Measurements from ENCODE around the gene PRICKLE3. TPM values are rescaled to one million over a fixed set of nuclear protein-coding genes. Genes with fewer than 3 reads are reported as not detected.
A peak's percentile ranks its signal among the peaks of the same experiment; 100 is the strongest.
"Not testable (repeated sequence)": the region's sequence is repeated elsewhere in the genome, so short reads cannot be mapped to it uniquely, and the experiment has no call there.

The PRICKLE3 gene
- total RNA-seq, 1 donor from 2014 or later = 4.5 TPM

DNA sequence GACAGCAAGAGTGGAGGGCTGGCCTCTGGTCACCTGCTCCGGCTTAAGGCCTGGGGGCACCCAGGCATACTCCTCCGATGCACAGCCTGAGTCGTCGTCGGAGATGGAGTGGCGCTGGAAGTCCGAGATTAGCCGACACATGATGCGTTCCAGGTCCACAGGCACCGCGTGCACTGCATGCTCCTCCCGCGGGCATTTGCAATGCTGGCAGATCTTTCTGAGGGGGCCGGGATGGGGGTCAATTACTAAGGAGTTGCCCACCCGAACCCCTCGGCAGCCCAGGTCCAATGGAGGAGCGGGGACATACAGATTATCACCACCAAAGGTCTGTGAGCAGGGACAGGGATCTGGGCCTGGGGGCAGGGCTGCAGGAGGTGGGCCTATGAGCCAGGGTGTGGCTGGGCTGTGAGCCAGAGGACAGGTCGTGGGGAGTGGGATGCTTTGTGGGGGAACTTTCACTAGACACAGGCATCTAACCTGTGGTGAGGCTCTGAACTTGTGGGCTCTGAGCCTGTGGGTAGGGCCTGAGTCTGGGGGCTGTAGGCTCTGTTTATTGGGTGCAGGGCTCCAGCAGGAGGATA is 2.4 kb downstream of the PRICKLE3 start:
- DNase-seq (ENCODE audit: low spot score) (no peak), ATAC-seq (no peak)

DNA sequence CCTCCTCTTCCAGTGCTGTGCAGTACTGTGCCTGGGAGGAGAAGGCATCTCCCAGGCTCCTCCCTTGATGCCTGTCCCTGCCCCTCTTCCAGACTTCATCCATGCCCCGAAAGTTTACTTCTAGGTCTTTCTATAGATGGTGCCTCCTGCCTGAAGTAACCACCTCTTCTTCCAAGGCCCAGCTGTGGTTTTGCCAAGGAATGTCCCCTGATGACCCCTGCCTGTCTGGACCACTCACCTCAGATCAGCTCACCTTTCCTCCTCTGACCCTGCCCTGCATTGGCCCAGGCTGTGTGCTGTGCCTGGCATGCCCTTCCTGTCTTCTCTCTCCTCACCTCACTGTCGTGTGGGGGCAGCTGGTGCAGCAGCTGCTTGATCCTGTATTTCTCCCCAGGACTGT is 6.8 kb downstream of the PRICKLE3 start:
- no peak for ATAC-seq

DNA sequence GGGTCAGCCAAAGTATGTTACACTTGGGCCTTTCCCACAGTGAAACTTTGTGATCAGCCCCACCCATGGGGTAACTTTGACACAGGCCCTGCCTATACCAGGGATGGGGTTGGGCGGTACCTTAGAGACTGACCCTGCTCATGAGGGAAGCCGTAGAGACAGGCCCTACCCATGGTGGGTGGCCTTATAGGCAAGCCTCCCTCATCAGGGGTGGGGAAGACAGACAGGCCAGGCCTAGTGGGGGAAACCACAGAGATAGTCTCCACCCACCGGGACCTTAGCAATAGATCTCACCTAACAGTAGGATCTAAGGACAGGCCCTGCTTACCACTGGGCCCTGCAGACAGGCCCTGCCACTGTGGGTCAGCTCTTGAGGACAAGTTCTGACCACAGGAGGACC is 7.6 kb downstream of the PRICKLE3 start:
- DNase-seq (ENCODE audit: low spot score) (no peak), ATAC-seq (no peak)

More for the DNA sequence above, 6.8 kb downstream of the PRICKLE3 start:
- no peak for DNase-seq (ENCODE audit: low spot score)

DNA sequence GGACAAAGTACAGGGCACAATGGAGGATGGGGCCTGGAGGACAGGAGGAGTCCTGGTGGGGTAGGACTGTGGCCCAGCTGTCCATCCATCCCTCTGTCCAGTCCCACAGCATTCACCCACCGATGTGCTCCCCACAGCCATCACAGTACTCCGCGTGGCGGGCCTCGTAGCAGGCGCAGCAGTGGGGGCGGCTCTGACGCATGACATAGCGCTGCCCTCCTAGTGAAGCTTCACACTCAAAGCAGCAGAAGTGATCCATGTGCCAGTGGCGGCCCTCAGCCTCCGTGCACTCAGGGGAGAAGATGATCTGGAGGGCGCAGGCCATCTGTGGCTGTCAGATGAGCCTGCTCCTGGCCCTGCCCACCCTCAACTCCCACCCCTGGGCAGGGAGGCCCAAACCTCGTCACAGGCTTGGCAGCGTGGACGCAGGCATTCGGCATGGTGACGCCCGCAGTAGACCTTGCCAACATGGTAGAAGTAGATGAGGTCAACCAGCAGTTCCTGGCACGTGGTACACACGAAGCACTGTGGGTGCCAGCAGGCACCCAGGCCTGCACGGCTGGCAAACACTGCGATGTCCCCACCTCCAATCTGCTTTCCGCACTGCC is 8.2 kb downstream of the PRICKLE3 start:
- ATAC-seq (peak; percentile 15), DNase-seq (ENCODE audit: low spot score) (no peak)

DNA sequence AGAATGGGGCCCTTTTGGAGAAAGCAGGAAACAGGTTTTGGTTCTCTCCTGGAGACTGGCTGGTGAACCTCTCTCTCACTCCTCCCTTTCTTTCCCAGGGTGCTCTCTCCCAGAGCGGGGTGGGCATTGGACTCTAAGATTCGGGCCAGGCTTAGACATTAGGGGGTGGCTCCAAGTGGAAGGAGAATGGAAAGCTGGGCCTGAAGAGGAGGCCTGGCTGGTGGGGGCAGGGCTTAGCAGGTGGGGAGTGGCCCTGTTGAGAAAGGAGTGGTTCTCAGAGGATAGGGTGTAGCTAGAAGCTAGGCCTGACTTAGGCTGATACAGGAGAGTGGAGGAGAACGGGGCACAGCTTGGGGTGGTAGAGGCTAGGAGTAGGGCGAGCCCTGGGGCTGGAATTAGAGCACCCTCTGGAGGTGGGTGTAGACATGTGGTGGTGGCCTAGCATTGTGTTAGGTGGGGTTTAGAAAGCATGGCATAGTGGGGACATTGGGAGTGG is 8.8 kb downstream of the PRICKLE3 start:
- peak; percentile 72 for ATAC-seq

DNA sequence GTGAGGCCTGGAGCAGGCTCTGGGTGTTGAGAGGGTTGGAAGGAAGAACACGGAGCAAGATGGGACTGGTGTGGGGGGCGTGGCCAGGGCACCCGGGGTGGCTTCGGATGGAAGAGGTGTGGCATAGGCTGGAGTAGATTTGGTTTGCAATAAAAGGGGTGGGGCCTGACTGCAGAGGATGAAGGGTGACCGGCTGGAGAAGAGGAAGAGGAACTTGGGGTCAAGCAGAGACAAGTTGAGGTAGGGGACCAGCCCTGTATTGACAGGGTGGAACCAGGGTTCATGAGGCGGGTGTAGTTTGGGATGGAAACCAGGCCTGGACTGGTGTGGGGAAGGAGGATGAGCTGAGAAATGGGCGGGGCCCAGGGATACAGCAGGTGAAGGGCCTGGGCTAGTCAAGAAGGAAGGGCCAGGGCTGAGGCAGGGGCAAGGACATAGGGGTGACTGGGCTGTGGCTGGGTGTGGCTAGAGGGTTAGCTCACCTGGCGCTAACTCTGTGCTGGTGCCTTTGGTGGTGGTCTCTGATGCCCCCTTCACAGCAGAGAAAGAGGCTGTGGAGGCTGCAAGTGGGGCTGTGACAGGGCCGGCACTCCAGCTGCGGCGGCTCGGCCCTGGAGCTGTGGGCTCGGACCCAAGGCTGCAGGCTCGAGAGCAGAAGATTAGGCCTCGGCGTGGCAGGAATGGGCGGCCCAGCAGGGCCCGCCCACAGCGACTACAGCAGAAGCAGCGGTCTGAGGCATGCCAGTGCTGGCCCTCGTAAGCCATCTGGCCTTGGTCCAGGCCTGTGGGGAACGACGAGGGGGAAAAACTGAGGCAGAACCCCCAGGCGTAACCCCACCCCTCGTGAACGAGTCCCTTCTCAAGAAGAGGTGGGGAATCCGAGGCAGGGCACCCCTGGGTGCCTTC is 9.5 kb downstream of the PRICKLE3 start:
- DNase-seq (ENCODE audit: low spot score) = no peak
- ATAC-seq = no peak

More for the DNA sequence above, 8.8 kb downstream of the PRICKLE3 start:
- no peak for DNase-seq (ENCODE audit: low spot score)

DNA sequence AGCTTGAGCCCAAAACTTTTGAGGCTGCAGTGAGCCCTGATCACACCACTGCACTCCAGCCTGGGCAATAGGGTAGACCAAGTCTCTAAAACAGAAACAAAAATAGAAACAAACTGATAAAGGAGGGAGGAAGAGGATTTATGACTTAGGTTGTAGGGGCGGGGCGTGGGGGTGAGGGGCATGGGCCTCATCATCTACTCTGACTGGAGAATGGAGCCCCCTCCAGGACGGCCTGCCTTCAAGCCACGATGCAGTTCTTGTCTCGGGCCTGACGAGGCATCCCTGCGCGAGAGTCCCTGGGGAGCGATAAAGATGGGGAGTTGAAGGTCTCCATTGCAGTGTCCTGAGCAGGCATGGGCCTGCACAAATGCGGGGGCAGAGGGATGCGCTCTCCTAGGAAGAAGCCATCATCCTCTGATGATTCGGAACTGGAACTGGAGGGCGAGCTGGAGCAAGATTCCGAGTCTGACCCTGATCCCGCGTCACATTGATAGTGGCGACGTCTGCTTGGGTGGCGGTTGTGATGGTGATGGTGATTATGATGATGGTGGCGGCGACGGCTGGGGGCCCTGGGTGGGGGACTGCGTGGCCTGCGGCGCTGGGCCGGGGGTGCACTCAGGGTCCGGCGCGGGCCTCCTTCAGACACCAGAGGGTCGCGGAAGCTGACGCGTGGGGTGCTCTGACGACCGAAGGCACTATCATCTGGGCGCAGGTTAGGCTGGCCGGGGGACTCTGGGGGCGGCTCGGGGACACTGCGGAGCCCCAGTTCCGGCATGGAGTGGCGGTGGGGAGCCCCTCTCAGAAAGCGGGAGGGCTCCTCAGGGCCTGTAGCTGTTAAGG is 10.5 kb downstream of the PRICKLE3 start:
- ATAC-seq (no peak), DNase-seq (ENCODE audit: low spot score) (no peak)

DNA sequence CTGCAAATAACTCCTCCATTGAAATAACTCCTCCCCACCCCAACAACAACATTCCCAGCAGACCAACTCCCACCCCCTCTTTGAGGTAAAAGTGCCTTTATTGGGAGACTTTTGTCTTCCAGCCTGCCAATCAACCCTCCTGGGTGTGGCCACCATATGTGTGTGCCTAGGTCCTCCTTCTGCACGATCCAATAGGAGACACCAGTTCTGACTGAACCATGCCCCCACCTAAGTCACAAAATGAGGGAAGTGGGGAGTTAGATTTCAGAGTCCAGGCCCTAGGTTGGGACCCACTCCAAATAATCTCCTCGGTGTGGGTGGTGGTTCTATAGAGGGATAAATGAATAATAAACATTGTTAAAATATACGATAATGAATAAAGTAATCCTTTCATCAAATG is 11.4 kb downstream of the PRICKLE3 start:
- ATAC-seq (no peak), DNase-seq (ENCODE audit: low spot score) (no peak)

DNA sequence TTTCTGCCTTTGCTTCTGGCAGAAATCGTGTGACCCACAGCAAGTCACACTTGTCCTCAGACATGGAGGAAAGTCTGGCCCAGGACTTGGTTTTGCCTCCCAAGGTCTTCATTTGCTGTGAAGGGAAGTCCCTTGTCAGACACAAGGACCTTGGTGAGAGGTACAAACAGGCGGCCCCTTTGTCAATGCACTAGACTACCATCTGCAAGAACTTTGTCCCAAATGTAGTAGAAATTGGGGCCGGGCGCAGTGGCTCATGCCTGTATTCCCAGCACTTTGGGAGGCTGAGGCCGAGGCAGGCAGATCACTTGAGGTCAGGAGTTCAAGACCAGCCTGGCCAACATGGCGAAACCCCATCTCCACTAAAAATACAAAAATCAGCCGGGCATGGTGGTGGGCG is 12.6 kb downstream of the PRICKLE3 start:
- ATAC-seq; DNase-seq (ENCODE audit: low spot score): not testable (repeated sequence)

DNA sequence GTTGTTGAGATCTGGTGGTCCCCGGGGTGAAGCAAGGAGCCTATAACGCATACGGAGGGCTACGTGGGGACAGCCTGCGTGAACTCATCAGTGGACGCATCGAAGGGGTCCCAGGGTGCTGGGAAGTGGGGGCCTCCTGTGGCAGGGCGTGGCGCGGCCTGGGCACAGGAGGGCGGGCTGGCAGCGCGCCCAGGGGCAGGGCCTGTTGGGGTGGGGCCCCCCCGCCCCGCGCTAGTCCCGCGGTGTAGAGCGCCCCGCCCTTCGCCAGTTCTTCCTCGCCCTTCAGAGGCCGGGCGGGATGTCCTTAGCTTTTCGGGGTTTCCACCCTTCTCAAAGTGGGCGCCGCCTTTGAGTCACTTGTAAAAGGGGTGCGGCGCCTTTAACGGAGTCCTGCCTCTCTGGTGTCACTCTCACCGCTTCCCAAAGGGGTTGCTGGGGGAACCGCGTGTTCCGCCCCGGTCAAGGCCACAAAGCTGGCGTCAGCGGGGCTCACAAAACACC is 13.8 kb downstream of the PRICKLE3 start:
- ATAC-seq (peak; percentile 78), DNase-seq (ENCODE audit: low spot score) (peak; percentile 81)

DNA sequence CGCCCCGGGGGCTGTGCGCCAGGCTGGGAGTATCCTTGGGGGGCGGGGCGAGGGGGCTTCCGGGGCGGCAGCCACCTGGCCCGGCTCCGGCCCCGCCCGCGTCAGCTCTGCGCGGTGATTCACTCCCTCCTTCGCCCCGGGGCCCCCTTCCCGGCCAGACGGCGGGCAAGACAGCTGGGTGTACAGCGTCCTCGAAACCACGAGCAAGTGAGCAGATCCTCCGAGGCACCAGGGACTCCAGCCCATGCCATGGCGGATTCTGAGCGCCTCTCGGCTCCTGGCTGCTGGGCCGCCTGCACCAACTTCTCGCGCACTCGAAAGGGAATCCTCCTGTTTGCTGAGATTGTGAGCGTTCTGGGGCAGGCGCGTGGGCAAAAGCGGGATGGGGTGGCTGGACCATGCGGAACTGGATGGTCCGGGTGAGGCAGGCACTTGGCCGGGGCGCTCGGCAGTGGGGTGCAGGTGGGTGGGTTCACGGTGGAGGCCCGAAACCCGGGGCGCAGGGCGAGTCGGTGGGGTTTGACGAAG is 14.4 kb downstream of the PRICKLE3 start, which contains the start of gene PLP2:
Gene PLP2, plus strand, starts transcription at position 147 of the 528 bp plus-strand sequence. Its CDS starts 103 bp downstream, at position 250.
- ATAC-seq (peak; percentile 52), DNase-seq (ENCODE audit: low spot score) (no peak)

DNA sequence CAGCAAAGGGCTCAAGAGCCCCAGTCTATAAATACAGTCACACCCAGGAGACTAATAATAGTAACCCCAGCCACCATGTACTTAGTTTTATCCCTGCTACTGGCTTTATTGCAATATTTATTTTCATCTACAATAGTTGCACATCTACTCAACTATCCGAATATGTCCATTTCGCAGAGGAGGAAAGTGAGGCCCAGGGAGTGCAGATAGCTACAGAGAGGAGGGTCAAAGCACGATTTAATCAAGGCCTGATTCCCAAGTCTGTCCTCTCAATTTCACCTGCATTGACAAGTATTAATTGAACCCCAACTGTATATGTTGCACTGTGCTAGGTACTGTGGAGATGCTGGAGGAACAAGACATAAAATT is 18.4 kb downstream of the PRICKLE3 start:
- no peak for ATAC-seq
- DNase-seq (ENCODE audit: low spot score) = no peak

DNA sequence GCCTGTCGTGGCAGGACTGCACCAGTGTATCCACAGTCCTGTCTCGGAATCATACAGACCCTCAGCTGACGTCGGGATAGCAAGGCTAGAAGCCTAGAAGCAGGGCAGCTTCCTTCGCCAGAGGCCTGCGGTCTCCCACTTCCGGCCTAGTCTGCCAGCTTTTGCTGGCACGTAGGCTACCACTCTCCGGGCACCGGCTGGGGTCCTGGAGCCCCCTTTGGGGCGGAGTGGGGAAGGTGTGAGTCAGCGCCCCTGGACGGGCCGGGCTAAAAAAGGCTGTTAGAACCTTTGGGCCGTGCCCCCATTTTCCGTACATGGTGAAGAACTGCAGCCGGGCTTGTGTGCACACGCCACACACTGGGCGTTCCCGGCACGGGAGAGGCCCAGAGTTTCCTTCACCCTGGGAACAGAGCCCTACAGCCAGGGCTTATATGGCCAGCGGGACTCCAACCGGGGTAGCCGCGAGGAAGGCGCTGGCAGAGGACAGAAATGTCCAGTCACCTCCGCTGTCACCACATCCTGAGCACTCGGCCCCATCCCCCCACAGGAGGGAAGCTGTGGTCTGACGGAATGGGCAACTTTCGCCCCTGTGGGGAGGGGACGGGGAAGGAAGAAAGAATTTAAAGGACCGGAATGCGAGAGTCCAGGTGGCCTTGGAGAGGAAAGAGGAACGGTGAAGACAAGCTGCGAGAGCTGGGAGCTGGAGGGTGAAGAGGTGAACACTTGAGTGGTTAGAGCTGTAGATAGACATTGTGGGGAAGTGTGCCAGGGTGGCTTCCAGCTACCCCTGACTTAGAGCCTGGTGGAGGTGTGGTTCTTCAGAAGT is 19.0 kb downstream of the PRICKLE3 start:
- DNase-seq (ENCODE audit: low spot score) (peak; percentile 54), ATAC-seq (no peak)

DNA sequence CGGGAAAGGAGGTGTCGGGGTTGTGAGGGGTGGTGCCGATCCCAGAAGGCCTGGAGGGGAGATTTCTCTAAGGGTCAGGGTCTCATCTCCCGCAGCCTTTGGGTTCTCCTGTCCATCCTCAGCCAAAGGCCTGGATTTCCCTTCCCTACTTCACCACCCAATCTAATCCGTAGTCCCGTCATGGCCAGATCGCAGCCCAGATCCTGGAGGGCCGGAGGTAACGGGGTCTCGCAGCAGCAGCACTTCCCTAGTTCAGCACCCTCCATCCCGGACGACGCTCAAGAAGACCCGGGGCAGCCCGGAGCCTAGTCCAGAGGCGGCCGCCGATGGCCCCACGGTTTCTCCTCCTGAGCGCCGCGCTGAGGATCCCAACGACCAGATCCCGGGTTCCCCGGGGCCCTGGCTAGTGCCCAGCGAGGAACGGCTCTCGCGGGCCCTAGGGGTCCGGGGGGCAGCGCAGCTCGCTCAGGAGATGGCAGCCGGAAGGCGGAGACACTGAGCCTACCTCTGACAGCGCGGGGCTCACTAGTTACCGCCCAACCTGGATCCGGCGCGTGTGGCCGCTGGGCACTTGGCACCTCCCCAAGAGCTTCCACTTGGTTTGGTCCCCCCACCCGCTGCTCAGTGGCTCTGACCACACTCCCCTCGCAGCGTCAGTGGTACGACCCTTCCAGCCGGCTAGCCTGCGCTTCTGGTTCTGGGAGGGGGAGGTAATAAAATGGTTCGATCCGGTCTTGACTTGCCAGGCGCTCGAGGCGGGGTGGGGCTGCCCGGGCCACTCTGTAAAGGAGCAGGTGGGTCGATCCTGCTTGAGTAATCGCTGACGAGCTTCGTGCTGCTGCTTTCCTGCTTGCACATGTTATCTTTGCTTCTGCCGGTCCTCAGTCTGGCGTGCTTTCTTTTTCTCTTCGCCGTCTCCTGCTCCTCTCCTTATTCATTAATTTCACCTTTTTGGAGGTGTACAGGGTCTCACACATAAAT is 20.0 kb downstream of the PRICKLE3 start:
- DNase-seq (ENCODE audit: low spot score) (peak; percentile 58), ATAC-seq (no peak)

DNA sequence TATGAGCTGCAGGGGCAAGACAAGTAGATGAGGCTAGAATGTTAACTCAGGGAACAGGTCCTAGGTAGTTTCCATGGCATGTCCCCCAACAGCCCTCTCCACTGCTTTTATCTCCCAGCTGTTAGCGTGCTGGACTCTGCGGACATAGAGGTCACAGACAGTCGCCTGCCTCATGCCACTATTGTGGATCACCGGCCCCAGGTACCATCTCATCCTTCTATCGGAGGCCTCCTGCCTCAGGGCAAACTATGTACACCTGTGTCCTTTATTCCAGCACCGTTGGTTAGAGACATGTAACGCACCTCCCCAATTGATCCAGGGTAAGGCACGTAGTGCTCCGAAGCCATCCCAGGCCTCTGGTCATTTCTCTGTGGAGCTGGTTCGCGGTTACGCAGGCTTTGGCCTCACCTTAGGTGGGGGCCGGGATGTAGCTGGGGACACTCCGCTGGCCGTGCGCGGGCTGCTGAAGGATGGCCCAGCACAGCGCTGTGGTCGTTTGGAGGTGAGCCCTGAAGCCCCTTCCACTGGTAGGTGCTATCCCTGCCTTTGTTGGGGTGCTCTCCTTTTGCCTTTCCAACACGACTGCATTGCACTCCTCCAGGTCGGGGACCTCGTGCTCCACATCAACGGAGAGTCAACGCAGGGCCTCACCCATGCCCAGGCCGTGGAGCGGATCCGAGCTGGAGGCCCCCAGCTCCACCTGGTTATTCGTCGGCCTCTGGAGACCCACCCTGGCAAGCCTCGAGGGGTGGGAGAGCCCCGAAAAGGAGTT is 21.4 kb downstream of the PRICKLE3 start:
- DNase-seq (ENCODE audit: low spot score) (no peak), ATAC-seq (no peak)

DNA sequence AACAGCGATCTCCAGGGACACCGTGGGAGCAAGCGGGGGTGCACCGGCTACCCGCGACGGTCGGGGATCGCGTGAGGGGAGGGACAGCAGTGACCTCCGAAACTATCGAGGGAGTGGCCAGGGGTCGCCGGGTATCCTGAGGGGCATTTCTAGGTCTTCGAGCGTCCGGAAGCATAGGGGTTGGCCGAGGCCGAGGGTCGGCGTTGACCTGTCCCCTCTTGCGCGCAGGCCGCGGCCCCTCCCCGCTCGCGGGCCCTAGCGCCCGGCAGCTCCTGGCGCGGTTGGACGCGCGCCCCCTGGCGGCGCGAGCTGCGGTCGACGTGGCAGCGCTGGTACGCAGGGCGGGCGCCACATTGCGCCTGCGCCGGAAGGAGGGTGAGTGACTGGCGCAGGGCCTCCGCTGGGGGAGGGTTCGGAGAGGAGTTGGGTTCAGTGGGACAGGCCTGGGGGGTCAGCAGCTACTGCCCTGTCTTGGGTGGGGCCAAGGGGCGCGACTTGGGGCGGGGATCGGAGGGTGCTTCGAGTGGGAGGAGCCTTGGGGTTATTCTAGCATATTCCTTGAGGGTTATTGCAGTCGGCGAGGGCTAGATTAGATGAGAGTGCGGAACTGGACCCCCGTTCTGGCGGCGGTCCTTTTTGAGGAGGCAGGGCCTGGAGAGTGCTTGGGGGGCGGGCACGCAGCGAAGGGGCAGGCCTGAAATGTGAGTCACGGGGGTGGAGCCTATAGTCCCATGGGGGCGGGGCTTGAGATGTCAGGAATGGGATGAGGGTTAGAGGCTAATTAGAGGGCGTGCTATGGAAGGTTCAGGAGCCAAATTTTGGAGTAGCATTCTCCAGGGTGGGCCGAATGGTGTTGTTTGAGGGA is 22.4 kb downstream of the PRICKLE3 start:
- peak; percentile 88 for DNase-seq (ENCODE audit: low spot score)
- peak; percentile 81 for ATAC-seq

All from left lobe of liver (tissue), 2 donors.